Adrenal gland (tissue), 5 donors: Measurements from ENCODE around the gene NUDT3.
"Not testable (repeated sequence)": the region's sequence is repeated elsewhere in the genome, so short reads cannot be mapped to it uniquely, and the experiment has no call there.

Experiments used
- CTCF ChIP-seq, 6 experiments: fragments of 450-650 bp in 4 of 6; fragments of 200-600 bp in 2 of 6; sonication (generic) in 1 of 6; IDR thresholded peaks; 1 replicate in 5 of 6; 2 replicates in 1 of 6; pipeline versions ENCODE4 v1.5.1 to v1.8.0; 2016 to 2021; ENCODE audit warnings: antibody characterized with exemption in 6 of 6, mild to moderate bottlenecking in 2 of 6, moderate library complexity in 1 of 6
- POLR2A ChIP-seq, 2 donors: fragments of 450-650 bp; IDR thresholded peaks; one replicate each; pipeline ENCODE4 v1.6.1; 2017; ENCODE audit warnings: antibody characterized with exemption in 2 of 2, mild to moderate bottlenecking in 2 of 2, moderate library complexity in 1 of 2
- donor health status: DM: no; HTN: no; CAD: no.

- not testable (repeated sequence) for TF ChIP-seq CTCF, POLR2A (IDR thresholded peaks at IDR 0.05)
These were observed 38.9 kb downstream of the NUDT3 start for GRCh38 chr6:34353530-34353929.
